Fibroblast of villous mesenchyme (primary cell): ENCODE data around the gene WDR4. TPM values are rescaled to one million over a fixed set of nuclear protein-coding genes. Genes with fewer than 3 reads are reported as not detected.
"Not testable (repeated sequence)": the region's sequence is repeated elsewhere in the genome, so short reads cannot be mapped to it uniquely, and the experiment has no call there.

ENCODE experiments used
- DNase-seq: peaks from one replicate; pipeline ENCODE4 v3.0.0-alpha.2; 2010; ENCODE audit warnings: low read depth
- H3K4me3 ChIP-seq: 2 replicates; pipeline ENCODE4 v1.5.1; 2011; ENCODE audit warnings: low read depth, mild to moderate bottlenecking, low read length
- CTCF ChIP-seq: IDR thresholded peaks from 2 replicates; pipeline ENCODE4 v1.5.1; 2012; ENCODE audit warnings: low read depth, mild to moderate bottlenecking, low read length; ENCODE audit not compliant: insufficient read depth
- total RNA-seq: library from RNA; depleted of rRNA; stranded (reverse); fragments of >200 nt; gene quantifications from 2 replicates; pipeline ENCODE4 v1.2.3, GENCODE V29; 2012

Gene WDR4
- total RNA-seq, 1 donor: 14.2 TPM

DNA sequence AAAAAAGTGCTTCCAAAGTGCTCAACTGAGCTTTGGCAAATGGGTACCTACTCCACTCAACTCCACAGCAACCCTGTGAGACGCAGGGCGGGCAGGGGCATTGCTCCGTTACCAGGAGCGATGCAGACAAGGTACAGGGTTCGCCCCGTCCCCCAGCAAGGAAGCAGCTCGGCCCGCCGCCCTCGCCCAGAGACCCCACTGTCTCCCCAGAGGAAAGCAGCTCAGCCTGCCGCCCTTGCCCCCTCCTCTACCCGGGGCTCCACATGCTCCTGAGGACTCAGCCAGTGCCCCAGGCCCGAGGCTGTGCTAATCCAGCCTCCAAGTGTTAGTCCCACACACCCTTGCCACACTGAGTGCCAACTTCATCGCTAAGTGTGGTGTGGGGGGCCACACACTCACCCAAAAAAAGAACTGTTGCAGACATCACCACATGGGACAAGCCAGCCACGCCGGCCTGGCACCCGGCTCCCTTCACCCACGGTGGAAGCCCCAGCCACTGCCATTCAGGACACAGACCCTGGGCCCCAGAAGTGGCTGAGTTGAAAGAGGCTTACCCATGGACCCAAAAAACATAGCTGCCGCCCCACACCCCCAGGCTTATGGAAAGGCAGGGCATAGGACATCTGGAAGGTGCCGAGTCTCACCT is 26.3 kb downstream of the WDR4 start:
- no peak overlapping the region for H3K4me3 ChIP-seq
- DNase-seq: no peak
- no peak for TF ChIP-seq CTCF

- no peak for TF ChIP-seq CTCF
- H3K4me3 ChIP-seq: no peak overlapping the region
- DNase-seq: no peak
Measured at GRCh38 chr21:42851812-42852665, 27.3 kb downstream of the WDR4 start.

- peak; percentile 54 for TF ChIP-seq CTCF
- DNase-seq: peak; percentile 15
- H3K4me3 ChIP-seq: no peak overlapping the region
Measured at GRCh38 chr21:42850866-42851391, 28.4 kb downstream of the WDR4 start.

- DNase-seq: no peak
- no peak for TF ChIP-seq CTCF
Measured at GRCh38 chr21:42850463-42850862, 28.9 kb downstream of the WDR4 start.

GRCh38 chr21:42849759-42850412 is 29.5 kb downstream of the WDR4 start:
- TF ChIP-seq CTCF: no peak
- no peak for DNase-seq

More at GRCh38 chr21:42850463-42850862, 28.9 kb downstream of the WDR4 start:
- H3K4me3 ChIP-seq: no peak overlapping the region

GRCh38 chr21:42848932-42849758 is 30.2 kb downstream of the WDR4 start:
- DNase-seq: no peak
- no peak for TF ChIP-seq CTCF
- H3K4me3 ChIP-seq: no peak overlapping the region

More at GRCh38 chr21:42849759-42850412, 29.5 kb downstream of the WDR4 start:
- no peak overlapping the region for H3K4me3 ChIP-seq

GRCh38 chr21:42848144-42848931 is 31.0 kb downstream of the WDR4 start:
- not testable (repeated sequence) for H3K4me3 ChIP-seq, DNase-seq
